HepG2 (cell line): ENCODE results near the gene FETUB. TPM values are rescaled to one million over a fixed set of nuclear protein-coding genes. Genes with fewer than 3 reads are reported as not detected.

Source experiments
- ATAC-seq: fragments of 200-7000 bp; cut with Tn5 transposase; 3 replicates; pipeline ENCODE4 v1.9.1; 2020; ENCODE audit warnings: mild to moderate bottlenecking, moderate library complexity
- BruUV-seq: library from RNA; stranded (reverse); fragments of 400-500 nt; replicated peaks from 2 replicates; lab custom pipeline; 2021; lab: Mats Ljungman, UMichigan
- CTCF ChIA-PET: fragments of 300-600 bp; formaldehyde crosslinking; extraction: SDS; loops from one replicate; lab custom pipeline; 2021; ENCODE audit warnings: low total read pairs, inconsistent platforms, low intra/inter-chr PET ratio; lab: Yijun Ruan, JAX
- POLR2A ChIA-PET: fragments of 350-600 bp; sonication (Branson Sonifier 250); formaldehyde crosslinking; loops from one replicate; lab custom pipeline; 2020; ENCODE audit warnings: antibody characterized with exemption, inconsistent platforms; lab: Yijun Ruan, JAX
- DNase-seq: peaks from one replicate; pipeline ENCODE4 v3.0.0-alpha.2; 2015; ENCODE audit warnings: low spot score
- FAIRE-seq: peaks from 3 replicates; lab custom pipeline; 2011; peaks lifted over from hg19 to GRCh38; lab: Jason Lieb, UNC
- H2AFZ ChIP-seq: one replicate; pipeline ENCODE4 v1.6.1; 2011; ENCODE audit warnings: low read length, inconsistent platforms
- H3K27ac ChIP-seq: fragments of 300-600 bp; 3 replicates; pipeline ENCODE4 v1.8.0; 2011; ENCODE audit warnings: mixed run types, mild to moderate bottlenecking, mixed read lengths, low read length, inconsistent platforms; ENCODE audit not compliant: insufficient read depth; ENCODE audit errors: extremely low read length
- H3K27me3 ChIP-seq, 2 experiments: fragments of 200-600 bp in 1 of 2; 2 replicates in 1 of 2; 3 replicates in 1 of 2; pipeline versions ENCODE4 v1.6.0 to v1.8.0; 2011; ENCODE audit warnings: low read length in 2 of 2, mild to moderate bottlenecking in 2 of 2, moderate library complexity in 2 of 2, inconsistent platforms in 1 of 2; ENCODE audit not compliant: insufficient read depth in 2 of 2, control insufficient read depth in 1 of 2
- H3K36me3 ChIP-seq, 2 experiments: fragments of 200-600 bp in 1 of 2; replicated peaks in 1 of 2; 2 replicates in 1 of 2; 3 replicates in 1 of 2; pipeline versions ENCODE4 v1.5.1 to v1.8.0; 2011; ENCODE audit warnings: low read length in 2 of 2, inconsistent platforms in 1 of 2; ENCODE audit not compliant: insufficient read depth in 2 of 2, control insufficient read depth in 1 of 2
- H3K4me1 ChIP-seq: 2 replicates; pipeline ENCODE4 v1.5.1; 2012; ENCODE audit warnings: low read length, inconsistent platforms; ENCODE audit not compliant: insufficient read depth
- H3K4me2 ChIP-seq: 2 replicates; pipeline ENCODE4 v1.6.0; 2011; ENCODE audit warnings: low read depth, low read length, inconsistent platforms
- H3K4me3 ChIP-seq, 3 experiments: fragments of 200-600 bp in 1 of 3; sonication (generic), shearing (Covaris generic) in 1 of 3; replicated peaks in 1 of 3; 2 replicates each; pipeline ENCODE4 v1.5.1; 2011 to 2016; ENCODE audit warnings: low read length in 3 of 3, inconsistent platforms in 2 of 3, low read depth in 2 of 3, mild to moderate bottlenecking in 2 of 3, control low read depth in 1 of 3, mixed read lengths in 1 of 3; ENCODE audit not compliant: insufficient read depth in 1 of 3
- H3K79me2 ChIP-seq: one replicate; pipeline ENCODE4 v1.6.1; 2011; ENCODE audit warnings: low read length, inconsistent platforms; ENCODE audit not compliant: insufficient read depth
- H3K9ac ChIP-seq: 2 replicates; pipeline ENCODE4 v1.6.0; 2011; ENCODE audit warnings: mild to moderate bottlenecking, low read depth, low read length, inconsistent platforms; ENCODE audit not compliant: insufficient read depth
- H3K9me3 ChIP-seq: 2 replicates; pipeline ENCODE4 v1.5.1; 2012; ENCODE audit warnings: mild to moderate bottlenecking, low read length
- H4K20me1 ChIP-seq: 2 replicates; pipeline ENCODE4 v1.6.0; 2011; ENCODE audit warnings: inconsistent platforms, mild to moderate bottlenecking, low read length, moderate library complexity; ENCODE audit not compliant: insufficient read depth
- BCL3 ChIP-seq: sonication (generic); formaldehyde crosslinking; IDR thresholded peaks from 2 replicates; pipeline ENCODE4 v1.5.1; 2020; ENCODE audit warnings: mild to moderate bottlenecking, missing genetic modification reagents, moderate library complexity
- EP300 ChIP-seq, 3 experiments: sonication (generic) in 1 of 3; formaldehyde crosslinking in 1 of 3; IDR thresholded peaks; 2 replicates each; pipeline versions ENCODE4 v1.5.1 to v1.6.1; 2011 to 2020; ENCODE audit warnings: low read depth in 2 of 3, low read length in 2 of 3, borderline replicate concordance in 1 of 3, improper control_type of control experiment in 1 of 3, mild to moderate bottlenecking in 1 of 3, missing genetic modification reagents in 1 of 3, moderate library complexity in 1 of 3
- MBNL3 ChIP-seq: fragments of 250-450 bp; sonication (Bioruptor Pico); conservative IDR thresholded peaks from 2 replicates; pipeline ENCODE4 v1.8.0; 2022; ENCODE audit warnings: mild to moderate bottlenecking, inconsistent platforms
- NBN ChIP-seq: fragments of 450-650 bp; conservative IDR thresholded peaks from 2 replicates; pipeline ENCODE4 v1.6.1; 2017
- PCBP2 ChIP-seq: fragments of 200-400 bp; formaldehyde crosslinking; optimal IDR thresholded peaks from 2 replicates; pipeline ENCODE3; 2018; ENCODE audit warnings: low read length, low read depth; ENCODE audit not compliant: poor library complexity, severe bottlenecking
- PRDM15 ChIP-seq: sonication (generic); formaldehyde crosslinking; IDR thresholded peaks from 2 replicates; pipeline ENCODE4 v1.4.0; 2020; ENCODE audit warnings: missing genetic modification reagents
- ZFP36 ChIP-seq: fragments of 150-350 bp; IDR thresholded peaks from 2 replicates; pipeline ENCODE4 v1.6.1; 2018; ENCODE audit warnings: borderline replicate concordance, low read length, low read depth; ENCODE audit not compliant: partially characterized antibody
- ZNF362 ChIP-seq: sonication (generic); formaldehyde crosslinking; IDR thresholded peaks from 2 replicates; pipeline ENCODE4 v1.4.0; 2020; ENCODE audit warnings: missing genetic modification reagents, mild to moderate bottlenecking, borderline replicate concordance
- ZNF841 ChIP-seq: sonication (generic); formaldehyde crosslinking; IDR thresholded peaks from 2 replicates; pipeline ENCODE4 v1.8.1; 2023; ENCODE audit warnings: missing genetic modification reagents, borderline replicate concordance
- ZSCAN12 ChIP-seq: sonication (generic); formaldehyde crosslinking; IDR thresholded peaks from 2 replicates; pipeline ENCODE4 v1.9.0; 2021; ENCODE audit warnings: mild to moderate bottlenecking, missing genetic modification reagents
- WGBS: methylation state at CpG from one replicate; pipeline ENCODE4 v1.1.6; 2017; ENCODE audit warnings: low lambda C conversion rate; 5-methylcytosine and 5-hydroxymethylcytosine counted together
- in situ Hi-C: cut with HindIII; loops from 2 replicates; pipeline ENCODE4 v1.10.0; 2017; ENCODE audit warnings: low pct_unique_long_range_greater_than_20kb; ENCODE audit not compliant: extremely low pct_ligation_motif_present
- intact Hi-C: fragments of 100-400 bp; cut with micrococcal nuclease; formaldehyde crosslinking; loops from one replicate; pipeline ENCODE4 v1.10.0; 2022; ENCODE audit not compliant: unreplicated experiment
- polyA plus RNA-seq, 8 experiments: library from polyadenylated mRNA; depleted of rRNA in 3 of 8; stranded (reverse) in 7 of 8; unstranded in 1 of 8; fragments of >200 nt; fragmentation: Illumina TruSeq in 4 of 8; extraction: Trizol in 4 of 8; gene quantifications; 2 replicates each; pipeline versions ENCODE4 v1.2.1 to v1.2.3, GENCODE V29; 2011 to 2016; ENCODE audit warnings: low read depth in 4 of 8, missing spikeins in 1 of 8, mixed read lengths in 1 of 8; ENCODE audit not compliant: insufficient read depth in 1 of 8
- total RNA-seq, 5 experiments: library from RNA; depleted of rRNA; stranded (reverse); fragments of >200 nt; fragmentation: Illumina TruSeq; extraction: Trizol; gene quantifications; 2 replicates each; pipeline ENCODE4 v1.2.3, GENCODE V29; 2016; ENCODE audit warnings: low read depth in 1 of 5
- TF ChIP-seq, protein P1 (sequence below): sonication (generic); formaldehyde crosslinking; IDR thresholded peaks from 2 replicates; pipeline ENCODE4 v1.4.0; 2020; ENCODE audit warnings: mild to moderate bottlenecking, missing genetic modification reagents
- TF ChIP-seq, protein P2 (sequence below), 2 experiments: sonication (generic) in 1 of 2; formaldehyde crosslinking in 1 of 2; IDR thresholded peaks; 2 replicates each; pipeline versions ENCODE4 v1.4.0 to v1.6.1; 2018 to 2020; ENCODE audit warnings: missing genetic modification reagents in 2 of 2, borderline replicate concordance in 1 of 2, low read depth in 1 of 2, mild to moderate bottlenecking in 1 of 2, missing biosample characterization in 1 of 2

FETUB gene
- total and polyA plus RNA-seq, 2 of the 13 experiments (the other 11 are each of a cell fraction or from before 2014, with no cell fraction given), result 2.1 to 4.4 TPM

DNA sequence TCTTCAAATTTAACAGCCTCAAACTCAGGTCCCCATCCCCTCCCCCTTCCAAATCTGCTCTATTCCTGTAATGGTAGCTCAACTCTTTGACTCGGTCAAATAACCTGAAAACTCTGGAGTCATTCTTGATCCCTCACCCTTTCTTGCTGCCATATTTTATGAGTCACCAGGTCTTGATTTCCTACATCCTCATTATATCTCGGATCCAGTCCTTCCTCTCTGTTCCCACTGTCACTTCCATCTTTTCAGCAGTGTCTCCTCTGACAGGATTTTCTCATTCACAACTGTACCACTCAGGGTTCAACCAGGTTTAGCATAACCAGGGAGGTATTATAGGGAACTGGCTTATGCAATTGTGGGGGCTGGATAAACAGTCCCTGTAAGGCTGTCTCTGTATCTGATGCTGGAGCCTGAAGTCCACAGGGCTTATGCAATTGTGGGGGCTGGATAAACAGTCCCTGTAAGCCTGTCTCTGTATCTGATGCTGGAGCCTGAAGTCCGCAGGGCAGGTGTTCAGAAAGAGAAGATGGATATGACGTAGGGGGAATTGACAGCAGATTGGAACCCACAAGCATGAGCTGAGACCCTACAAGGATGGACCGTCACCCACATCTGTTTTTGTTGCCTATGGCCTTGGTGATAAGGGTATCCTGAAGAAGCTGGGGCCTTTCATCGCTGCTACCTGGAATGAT is 9.1 kb upstream of the FETUB start:
- Histone ChIP-seq H2AFZ (no peak overlapping the region), H3K79me2 (no peaks in the 10 kb centered on the region), H3K4me3 (no peak overlapping the region), H3K27me3 (no peaks in the 10 kb centered on the region), H3K9me3 (no peaks in the 10 kb centered on the region), H3K9ac (no peak overlapping the region), H3K27ac (peak overlapping the region; percentile 20), H4K20me1 (peaks cover 7% of the 10 kb centered on the region; the same call in 1 of the 2 replicates), H3K4me1 (peaks cover 52% of the 10 kb centered on the region), H3K4me2 (peak overlapping the region; percentile 36; the same call in 1 of the 2 replicates), H3K36me3 (no peaks in the 10 kb centered on the region)
- ChIA-PET CTCF (no interaction called here), POLR2A (interaction anchor here (1.0 to 1.6 kb wide), 2 partner anchors 9 to 112 kb away, joined by 3 to 7 read pairs; no protein-coding TSS in a partner anchor)
- BruUV-seq, result no TSS peak
- intact Hi-C loops (no loop called here), in situ Hi-C loops (no loop called here)
- ATAC-seq, result peak; percentile 75
- WGBS, result 21% methylated on average over 6 of the region's 6 CpGs
- FAIRE-seq, result peak; percentile 88
- peak; percentile 92 for DNase-seq
- TF ChIP-seq ZNF362 (CRISPR knock-in tag), result no peak
- TF ChIP-seq, protein P1, sequence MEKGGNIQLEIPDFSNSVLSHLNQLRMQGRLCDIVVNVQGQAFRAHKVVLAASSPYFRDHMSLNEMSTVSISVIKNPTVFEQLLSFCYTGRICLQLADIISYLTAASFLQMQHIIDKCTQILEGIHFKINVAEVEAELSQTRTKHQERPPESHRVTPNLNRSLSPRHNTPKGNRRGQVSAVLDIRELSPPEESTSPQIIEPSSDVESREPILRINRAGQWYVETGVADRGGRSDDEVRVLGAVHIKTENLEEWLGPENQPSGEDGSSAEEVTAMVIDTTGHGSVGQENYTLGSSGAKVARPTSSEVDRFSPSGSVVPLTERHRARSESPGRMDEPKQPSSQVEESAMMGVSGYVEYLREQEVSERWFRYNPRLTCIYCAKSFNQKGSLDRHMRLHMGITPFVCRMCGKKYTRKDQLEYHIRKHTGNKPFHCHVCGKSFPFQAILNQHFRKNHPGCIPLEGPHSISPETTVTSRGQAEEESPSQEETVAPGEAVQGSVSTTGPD (CRISPR knock-in tag), result no peak
- TF ChIP-seq, protein P2, sequence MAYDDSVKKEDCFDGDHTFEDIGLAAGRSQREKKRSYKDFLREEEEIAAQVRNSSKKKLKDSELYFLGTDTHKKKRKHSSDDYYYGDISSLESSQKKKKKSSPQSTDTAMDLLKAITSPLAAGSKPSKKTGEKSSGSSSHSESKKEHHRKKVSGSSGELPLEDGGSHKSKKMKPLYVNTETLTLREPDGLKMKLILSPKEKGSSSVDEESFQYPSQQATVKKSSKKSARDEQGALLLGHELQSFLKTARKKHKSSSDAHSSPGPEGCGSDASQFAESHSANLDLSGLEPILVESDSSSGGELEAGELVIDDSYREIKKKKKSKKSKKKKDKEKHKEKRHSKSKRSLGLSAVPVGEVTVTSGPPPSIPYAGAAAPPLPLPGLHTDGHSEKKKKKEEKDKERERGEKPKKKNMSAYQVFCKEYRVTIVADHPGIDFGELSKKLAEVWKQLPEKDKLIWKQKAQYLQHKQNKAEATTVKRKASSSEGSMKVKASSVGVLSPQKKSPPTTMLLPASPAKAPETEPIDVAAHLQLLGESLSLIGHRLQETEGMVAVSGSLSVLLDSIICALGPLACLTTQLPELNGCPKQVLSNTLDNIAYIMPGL (CRISPR knock-in tag; IDR thresholded peaks at IDR 0.05; ENCODE audit: borderline replicate concordance in 1 of 2, low read depth in 1 of 2), result no peak
- TF ChIP-seq MBNL3 (CRISPR knock-in tag), result no peak
- TF ChIP-seq ZFP36, result no peak
- no peak for TF ChIP-seq PCBP2
- peak; percentile 81 to 94; a peak in 3 of 4 replicates for TF ChIP-seq EP300 (IDR thresholded peaks at IDR 0.05; ENCODE audit: low read depth in 2 of 2, low read length in 2 of 2)
- peak; percentile 68; the same call in 1 of the 2 replicates for TF ChIP-seq EP300 (CRISPR knock-in tag; IDR thresholded peaks at IDR 0.05; ENCODE audit: borderline replicate concordance)
- TF ChIP-seq BCL3 (CRISPR knock-in tag), result no peak
- TF ChIP-seq NBN, result no peak
- no peak for TF ChIP-seq ZNF841 (CRISPR knock-in tag)
- TF ChIP-seq ZSCAN12 (CRISPR knock-in tag), result no peak
- TF ChIP-seq PRDM15 (CRISPR knock-in tag), result no peak
